GM21447 (cell line): ENCODE measurements around the gene EXOC1L.

Source experiments
- ATAC-seq: cut with Tn5 transposase; IDR thresholded peaks from one replicate; pipeline ENCODE4 v1.9.1; 2021; ENCODE audit not compliant: unreplicated experiment

Gene EXOC1L

GRCh38 chr4:55879224-55879623 lies 59.6 kb downstream of the EXOC1L start:
- no peak for ATAC-seq

GRCh38 chr4:55880652-55881280 lies 61.2 kb downstream of the EXOC1L start:
- no peak for ATAC-seq

GRCh38 chr4:55884093-55884850 lies 64.7 kb downstream of the EXOC1L start:
- no peak for ATAC-seq

- no peak for ATAC-seq
Observed at GRCh38 chr4:55884851-55885219, 65.2 kb downstream of the EXOC1L start.
